Kidney tubule cell (primary cell): ENCODE results near the gene PLSCR3.

Experiments
- DNase-seq: peaks from one replicate; pipeline ENCODE4 v3.0.0-alpha.2; 2018; ENCODE audit warnings: low spot score

PLSCR3 gene

DNA sequence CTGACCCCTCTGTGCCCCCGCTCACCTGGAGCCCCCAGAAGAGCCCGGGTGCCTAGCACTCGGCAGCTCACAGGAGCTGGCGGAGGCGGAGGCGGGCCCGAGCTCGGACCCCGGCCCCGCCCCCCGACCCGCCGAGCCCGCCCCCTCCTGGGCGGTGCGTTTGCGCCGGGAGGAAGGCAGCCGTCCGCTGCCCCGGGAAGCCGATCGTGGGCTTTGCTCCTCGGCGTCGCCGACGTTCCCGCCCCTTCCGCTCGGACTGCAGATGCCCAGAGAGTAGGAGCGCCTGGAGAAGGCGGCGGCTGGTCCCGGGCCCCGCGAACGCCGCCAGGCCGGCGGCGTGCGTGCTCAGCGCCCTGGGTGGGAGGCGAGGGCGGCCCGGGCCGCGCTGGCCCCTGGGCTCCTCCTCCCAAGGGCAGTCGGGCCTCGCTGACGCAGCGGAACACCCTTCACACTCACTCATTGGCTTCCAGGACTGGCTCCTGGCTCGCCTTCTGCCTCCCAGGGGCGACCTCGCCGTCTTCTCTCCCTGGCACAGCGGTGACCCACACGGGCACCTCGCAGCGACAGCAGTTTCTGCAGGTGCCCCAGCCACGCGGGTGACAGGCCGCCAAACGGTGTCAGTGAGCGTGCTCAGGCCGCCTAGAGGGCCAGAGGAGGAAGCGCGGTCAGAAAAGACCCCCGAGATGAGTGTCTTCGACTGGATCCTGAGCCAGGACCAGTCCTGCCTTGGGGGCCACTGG, at the start of gene PLSCR3:
PLSCR3 (minus strand) TSS at position 74 of the 740 bp plus-strand sequence. CDS start 415 bp downstream, outside the sequence.
- peak; percentile 94 for DNase-seq

DNA sequence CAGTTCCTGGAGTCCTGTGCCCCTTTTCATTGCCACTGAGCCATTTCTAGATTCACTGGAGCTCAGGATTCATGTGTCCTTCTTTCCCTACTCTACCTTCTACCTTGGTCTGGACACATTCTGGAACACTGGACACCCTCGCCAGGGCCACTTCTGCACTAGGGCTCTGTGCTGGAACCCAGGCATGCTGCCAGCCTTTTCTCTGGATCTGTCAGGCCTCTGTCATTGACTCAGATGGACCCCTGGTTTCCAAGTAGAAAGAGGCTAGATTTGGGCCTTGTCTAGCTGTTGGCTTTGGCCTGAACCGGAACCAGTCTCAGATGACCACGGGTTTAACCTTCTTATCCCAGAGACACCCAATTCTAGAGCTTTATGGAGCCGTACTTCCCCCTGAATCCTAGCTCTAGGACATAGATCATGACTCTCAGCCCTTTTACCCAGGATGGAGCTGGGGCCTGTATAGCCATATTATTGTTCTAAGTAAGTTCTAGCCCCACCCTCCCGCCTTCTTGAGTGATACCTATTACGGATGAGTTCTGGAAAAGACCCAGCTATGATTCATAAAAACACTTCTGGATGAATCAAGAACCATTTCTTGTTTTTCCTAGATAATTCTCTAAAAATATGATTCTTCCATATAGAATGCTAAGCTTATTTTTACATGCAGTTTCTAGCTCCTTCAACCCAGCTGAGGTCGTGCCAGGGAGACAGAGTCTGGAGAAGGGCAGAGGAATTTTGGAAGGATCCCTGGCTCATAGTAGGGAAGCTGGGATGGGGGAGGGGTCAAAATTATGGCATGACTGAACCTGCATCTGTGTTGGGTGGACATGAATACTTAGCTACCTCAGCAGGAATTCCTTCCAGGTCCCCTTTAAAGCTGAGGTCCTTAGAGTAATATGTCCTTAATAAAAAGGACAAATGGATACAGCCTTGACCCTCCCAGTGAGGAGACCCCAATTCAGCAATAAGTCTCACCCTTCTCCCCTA, 49.5 kb upstream of the PLSCR3 start:
- peak; percentile 45 for DNase-seq

- no peak for DNase-seq
These were observed 47.8 kb upstream of the PLSCR3 start for GRCh38 chr17:7442142-7442541.

DNA sequence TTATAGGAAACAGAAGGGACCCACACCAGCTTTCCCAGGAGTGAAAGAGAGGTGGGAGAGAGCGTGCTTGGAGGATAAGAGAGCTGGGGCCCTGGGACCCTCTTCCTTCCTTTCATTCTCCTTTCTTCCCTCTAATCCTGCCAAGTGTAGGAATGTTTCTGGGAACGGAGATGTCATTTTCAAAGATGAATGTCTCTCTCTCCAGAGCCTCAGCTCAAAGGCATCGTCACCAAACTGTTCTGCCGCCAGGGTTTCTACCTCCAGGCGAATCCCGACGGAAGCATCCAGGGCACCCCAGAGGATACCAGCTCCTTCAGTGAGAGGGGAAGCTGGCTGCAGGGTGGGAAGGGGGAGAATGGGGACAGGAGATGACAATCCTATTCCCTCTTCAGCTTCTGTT, 46.9 kb upstream of the PLSCR3 start:
- no peak for DNase-seq

DNA sequence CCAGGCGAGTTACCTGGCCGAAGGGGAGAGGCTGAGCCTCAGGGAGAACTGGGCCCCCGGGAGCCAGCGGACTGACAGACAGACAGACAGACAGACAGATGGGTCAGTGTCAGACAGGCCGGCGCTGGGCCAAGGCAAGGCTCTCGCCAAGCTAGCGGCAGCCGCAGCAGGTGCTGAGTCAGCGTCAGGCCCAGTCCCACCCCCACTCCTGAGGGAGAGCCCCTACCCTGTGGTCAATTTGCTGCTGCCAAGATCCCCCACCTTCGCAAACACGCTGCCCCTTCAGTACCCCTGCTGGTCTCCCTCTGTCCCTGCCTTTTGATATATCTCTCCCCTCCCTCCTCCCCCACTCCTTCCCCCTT, 46.5 kb upstream of the PLSCR3 start:
- DNase-seq: peak; percentile 68

DNA sequence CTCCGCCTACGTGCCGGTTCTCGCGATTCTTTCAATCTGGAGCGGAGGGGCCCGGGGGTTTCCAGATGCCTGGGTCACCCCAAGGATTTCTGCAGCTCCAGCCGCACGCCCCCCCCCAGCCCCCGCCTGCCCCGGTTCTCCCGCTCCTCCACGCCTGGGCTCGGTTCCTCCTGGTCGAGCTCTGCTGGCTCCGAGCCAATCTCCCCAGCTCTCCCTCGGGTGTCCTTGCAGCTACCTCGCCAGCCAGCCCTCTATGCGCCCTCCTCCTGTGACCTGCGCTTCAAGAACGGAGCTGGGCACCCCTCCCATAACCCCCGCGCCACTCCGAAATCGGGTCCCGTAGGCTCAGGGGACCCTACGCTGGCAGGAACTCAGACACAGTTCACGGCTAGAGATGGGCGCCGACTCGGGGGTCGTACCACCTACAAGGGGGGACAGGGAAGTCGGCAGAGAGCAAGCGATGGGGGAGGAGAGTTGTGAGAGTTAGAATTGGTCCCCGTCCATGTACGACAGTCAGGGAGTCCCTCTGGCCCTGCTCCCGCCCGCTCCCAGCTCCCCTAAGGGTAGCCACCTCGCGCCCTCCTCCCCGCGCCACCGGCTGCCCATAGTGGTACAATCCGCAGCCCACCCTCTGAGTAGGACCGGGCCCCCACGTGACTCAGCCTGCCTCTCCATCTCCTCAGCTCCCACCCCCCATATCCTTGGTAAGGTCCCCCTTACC, 45.9 kb upstream of the PLSCR3 start:
- DNase-seq: peak; percentile 70

- peak; percentile 18 for DNase-seq
These were observed 45.3 kb upstream of the PLSCR3 start, which contains the start of gene FGF11 for GRCh38 chr17:7439462-7440112. Gene FGF11 (plus strand): TSS chr17:7439512. CDS start chr17:7439621, 109 bp downstream.

DNA sequence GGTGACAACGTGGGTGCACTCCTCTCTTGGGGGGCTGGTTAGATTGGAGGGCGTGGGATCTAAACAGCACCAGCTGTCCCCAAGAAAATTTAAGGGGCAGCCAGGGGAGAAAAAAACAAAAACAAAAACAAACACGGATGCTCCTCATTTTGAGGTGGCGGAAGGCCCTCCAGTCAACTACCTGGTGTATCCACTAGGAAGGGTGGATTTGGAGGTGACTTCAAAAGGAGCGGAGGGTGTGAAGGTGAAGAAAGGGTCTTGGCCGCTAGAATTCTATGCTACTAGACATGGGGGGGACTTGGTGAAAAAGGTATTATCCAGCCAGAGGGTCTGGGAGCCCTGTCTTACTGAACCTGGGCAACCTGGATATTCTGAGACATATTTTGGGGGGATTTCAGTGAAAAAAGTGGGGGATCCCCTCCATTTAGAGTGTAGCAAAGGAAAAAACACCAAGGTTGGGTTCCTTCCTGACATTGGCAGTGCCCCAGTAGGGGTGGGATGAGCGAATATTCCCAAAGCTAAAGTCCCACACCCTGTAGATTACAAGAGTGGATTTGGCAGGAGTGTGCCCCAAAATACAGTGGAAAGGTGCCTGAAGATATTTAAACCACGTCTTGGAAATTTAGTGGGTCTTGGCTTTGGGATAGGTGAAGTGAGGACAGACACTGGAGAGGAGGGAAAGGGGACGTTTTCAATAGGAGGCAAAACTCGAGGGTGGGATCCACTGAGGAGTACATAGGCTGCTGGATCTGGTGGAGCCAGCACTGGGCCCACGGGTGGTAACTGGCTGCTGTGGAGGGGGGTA, 44.5 kb upstream of the PLSCR3 start:
- no peak for DNase-seq

- peak; percentile 52 for DNase-seq
These were observed 43.8 kb upstream of the PLSCR3 start for GRCh38 chr17:7437950-7438614.

GRCh38 chr17:7437369-7437863, 43.1 kb upstream of the PLSCR3 start:
- no peak for DNase-seq

- DNase-seq: peak; percentile 91
These were observed 42.4 kb upstream of the PLSCR3 start for GRCh38 chr17:7436556-7437368.

DNA sequence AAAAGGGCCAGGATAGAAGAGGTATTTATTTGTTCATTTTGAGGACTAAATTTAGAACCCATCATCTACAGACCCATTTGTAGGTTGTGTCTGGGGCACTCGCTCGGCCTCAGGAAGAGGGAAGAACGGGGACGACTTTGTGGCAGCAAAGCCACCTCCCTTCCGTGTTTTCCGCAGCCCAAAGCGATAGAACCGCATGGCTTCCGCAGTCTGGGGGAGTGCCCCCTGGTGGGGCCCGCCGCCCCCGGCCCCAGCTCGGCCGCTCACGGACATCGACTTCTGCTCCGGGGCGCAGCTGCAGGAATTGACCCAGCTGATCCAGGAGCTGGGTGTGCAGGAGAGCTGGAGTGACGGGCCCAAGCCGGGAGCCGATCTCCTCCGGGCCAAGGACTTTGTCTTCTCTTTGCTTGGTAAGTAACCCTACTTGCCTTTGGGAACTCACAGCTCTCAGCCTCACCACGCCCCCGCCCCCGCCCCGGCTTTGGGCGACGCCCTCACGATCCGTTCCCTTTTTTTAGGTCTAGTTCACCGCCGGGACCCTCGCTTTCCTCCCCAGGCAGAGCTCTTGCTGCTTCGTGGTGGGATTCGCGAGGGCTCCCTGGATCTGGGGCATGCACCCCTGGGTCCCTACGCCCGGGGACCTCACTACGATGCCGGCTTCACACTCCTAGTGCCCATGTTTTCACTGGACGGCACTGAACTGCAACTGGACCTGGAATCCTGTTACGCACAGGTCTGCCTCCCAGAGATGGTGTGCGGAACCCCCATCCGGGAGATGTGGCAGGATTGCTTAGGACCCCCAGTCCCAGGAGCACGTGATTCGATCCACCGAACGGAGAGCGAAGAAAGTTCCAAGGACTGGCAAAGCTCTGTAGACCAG, 41.6 kb upstream of the PLSCR3 start:
- peak; percentile 63 for DNase-seq

- no peak for DNase-seq
These were observed 38.0 kb upstream of the PLSCR3 start for GRCh38 chr17:7432296-7432695.

- DNase-seq: no peak
These were observed 36.9 kb upstream of the PLSCR3 start for GRCh38 chr17:7431231-7431630.

DNA sequence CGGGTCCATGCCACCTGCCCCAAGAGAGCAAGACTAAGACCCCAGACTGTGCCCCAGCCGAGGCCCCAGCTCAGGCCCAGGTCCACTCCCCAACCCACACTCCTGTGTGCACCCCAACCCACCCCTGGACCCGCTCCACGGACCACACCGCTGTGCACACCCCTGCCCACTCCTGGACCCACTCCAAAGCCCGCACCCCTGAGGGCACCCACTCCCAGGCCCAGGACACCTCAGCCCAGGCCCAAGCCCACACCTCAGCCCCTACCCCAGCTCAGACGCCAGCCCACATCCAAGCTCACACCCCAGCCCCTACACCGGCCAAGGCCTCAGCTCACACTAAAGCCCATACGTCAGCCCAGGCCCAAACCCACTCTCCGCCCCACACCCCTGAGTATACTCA, 35.4 kb upstream of the PLSCR3 start:
- DNase-seq: no peak

DNA sequence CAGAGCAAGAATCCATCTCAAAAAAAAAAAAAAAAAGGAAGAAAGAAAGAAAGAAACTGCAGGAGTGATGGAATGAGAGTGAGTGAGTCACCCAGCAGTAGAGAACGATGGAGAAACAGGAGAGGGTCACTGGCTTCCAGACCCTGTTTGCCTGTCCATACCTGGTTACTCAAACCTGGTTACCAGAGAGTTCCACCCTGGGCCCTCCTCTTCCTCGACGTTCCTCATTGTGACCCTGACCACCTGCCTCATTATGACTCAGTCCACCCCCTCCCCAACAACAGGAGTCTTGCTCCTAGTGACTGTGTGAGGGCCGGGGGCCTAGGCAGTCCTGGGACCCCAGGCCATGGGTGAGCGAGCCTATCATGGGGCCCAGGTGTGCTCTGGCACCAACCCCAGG, 34.2 kb upstream of the PLSCR3 start, which contains the start of gene SPEM3:
SPEM3 (plus strand) TSS at position 301 of the 400 bp plus-strand sequence; CDS start at position 347, 46 bp downstream.
- no peak for DNase-seq

GRCh38 chr17:7427549-7427948, 33.2 kb upstream of the PLSCR3 start:
- no peak for DNase-seq

DNA sequence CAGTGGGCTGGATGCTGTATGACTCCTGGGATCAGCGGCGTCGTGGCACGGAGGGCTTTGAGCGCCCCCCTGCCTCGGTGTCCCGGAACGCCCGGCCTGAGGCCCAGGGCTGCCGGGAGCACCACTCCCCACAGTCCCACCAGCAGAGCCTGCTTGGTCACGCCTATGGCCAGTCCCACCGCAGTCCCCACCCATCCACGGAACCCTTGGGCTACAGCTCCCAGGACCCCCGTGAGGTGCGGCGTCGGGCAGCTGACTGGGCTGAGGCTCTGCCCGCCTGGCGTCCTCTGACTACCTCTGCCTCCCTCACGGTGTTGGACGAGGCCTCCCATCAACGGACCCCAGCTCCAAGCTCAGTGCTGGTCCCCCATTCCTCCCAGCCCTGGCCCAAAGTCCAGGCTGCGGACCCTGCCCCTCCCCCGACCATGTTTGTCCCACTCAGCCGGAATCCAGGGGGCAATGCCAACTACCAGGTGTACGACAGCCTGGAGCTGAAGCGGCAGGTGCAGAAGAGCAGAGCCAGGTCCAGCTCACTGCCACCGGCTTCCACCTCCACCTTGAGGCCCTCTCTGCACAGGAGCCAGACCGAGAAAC, 32.7 kb upstream of the PLSCR3 start:
- DNase-seq: no peak
